ENCODE measurements around the gene CEP57L1. TPM values are rescaled to one million over a fixed set of nuclear protein-coding genes. Genes with fewer than 3 reads are reported as not detected.
"Not testable (repeated sequence)": the region's sequence is repeated elsewhere in the genome, so short reads cannot be mapped to it uniquely, and the experiment has no call there.

CEP57L1 gene
- total and polyA plus RNA-seq, 4 donors, result 8.5 to 21.9 (median 13.4) TPM

DNA sequence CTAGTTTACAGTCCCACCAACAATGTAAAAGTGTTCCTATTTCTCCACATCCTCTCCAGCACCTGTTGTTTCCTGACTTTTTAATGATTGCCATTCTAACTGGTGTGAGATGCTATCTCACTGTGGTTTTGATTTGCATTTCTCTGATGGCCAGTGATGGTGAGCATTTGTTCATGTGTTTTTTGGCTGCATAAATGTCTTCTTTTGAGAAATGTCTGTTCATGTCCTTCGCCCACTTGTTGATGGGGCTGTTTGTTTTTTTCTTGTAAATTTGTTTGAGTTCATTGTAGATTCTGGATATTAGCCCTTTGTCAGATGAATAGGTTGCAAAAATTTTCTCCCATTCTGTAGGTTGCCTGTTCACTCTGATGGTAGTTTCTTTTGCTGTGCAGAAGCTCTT lies 53.4 kb downstream of the CEP57L1 start:
- H3K27ac ChIP-seq (ENCODE audit: low read depth in 1 of 2, low read length in 2 of 2); H3K9me3 ChIP-seq (ENCODE audit: control insufficient read depth, low read length); H3K36me3 ChIP-seq (ENCODE audit: control insufficient read depth in 1 of 2, insufficient read depth in 2 of 2, low read length in 1 of 2); DNase-seq; H3K4me3 ChIP-seq (ENCODE audit: low read length in 2 of 2); H3K4me1 ChIP-seq (ENCODE audit: control insufficient read depth in 1 of 2, insufficient read depth in 2 of 2, low read length in 2 of 2); intact Hi-C loops (cut with DNase I); H3K27me3 ChIP-seq (ENCODE audit: control insufficient read depth in 1 of 2, insufficient read depth in 2 of 2, low read length in 1 of 2); ATAC-seq (ENCODE audit: low FRiP score): not testable (repeated sequence)
- WGBS, 2 donors, result 94 to 100% methylated on average over 1 of the region's 1 CpG

DNA sequence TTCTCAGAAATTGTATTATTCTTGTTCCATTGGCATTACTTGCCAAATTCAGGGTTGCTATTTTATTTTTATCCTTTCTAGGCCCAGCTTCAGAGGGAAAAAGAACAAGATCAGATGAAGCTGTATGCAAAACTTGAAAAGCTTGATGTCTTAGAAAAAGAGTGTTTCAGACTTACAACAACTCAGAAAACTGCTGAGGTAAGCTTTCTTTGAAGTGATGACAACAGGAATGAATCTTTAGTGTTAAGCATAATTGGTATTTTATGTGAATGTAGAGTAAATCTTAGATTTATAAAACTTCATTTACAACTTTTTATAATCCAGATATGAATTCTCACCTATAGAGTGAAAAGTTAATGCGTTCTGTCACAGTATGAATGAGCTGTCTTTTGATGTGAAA lies 58.4 kb downstream of the CEP57L1 start:
- H3K36me3 ChIP-seq (ENCODE audit: control insufficient read depth in 1 of 2, insufficient read depth in 2 of 2, low read length in 1 of 2), result peaks cover 0 to 2% of the 10 kb centered on the region in 2 donors
- no peaks in the 10 kb centered on the region for H3K9me3 ChIP-seq (ENCODE audit: control insufficient read depth, low read length)
- no peak overlapping the region for H3K4me3 ChIP-seq (ENCODE audit: low read length in 2 of 2)
- no peak for DNase-seq
- H3K27me3 ChIP-seq (ENCODE audit: control insufficient read depth in 1 of 2, insufficient read depth in 2 of 2, low read length in 1 of 2), result no peaks in the 10 kb centered on the region
- no peak overlapping the region for H3K27ac ChIP-seq (ENCODE audit: low read depth in 1 of 2, low read length in 2 of 2)
- intact Hi-C loops (cut with DNase I), result no loop called here
- ATAC-seq (ENCODE audit: low FRiP score), result no peak
- H3K4me1 ChIP-seq (ENCODE audit: control insufficient read depth in 1 of 2, insufficient read depth in 2 of 2, low read length in 2 of 2), result no peaks in the 10 kb centered on the region
- 98% methylated on average over 1 of the region's 1 CpG for WGBS, 2 donors

- Histone ChIP-seq H3K4me1 (ENCODE audit: control insufficient read depth in 1 of 2, insufficient read depth in 2 of 2, low read length in 2 of 2) (no peaks in the 10 kb centered on the region), H3K36me3 (ENCODE audit: control insufficient read depth in 1 of 2, insufficient read depth in 2 of 2, low read length in 1 of 2) (no peaks in the 10 kb centered on the region), H3K4me3 (ENCODE audit: low read length in 2 of 2) (no peak overlapping the region), H3K9me3 (ENCODE audit: control insufficient read depth, low read length) (no peaks in the 10 kb centered on the region), H3K27ac (ENCODE audit: low read depth in 1 of 2, low read length in 2 of 2) (no peak overlapping the region), H3K27me3 (ENCODE audit: control insufficient read depth in 1 of 2, insufficient read depth in 2 of 2, low read length in 1 of 2) (no peaks in the 10 kb centered on the region)
- no peak for ATAC-seq (ENCODE audit: low FRiP score)
- DNase-seq, result no peak
- intact Hi-C loops (cut with DNase I), result no loop called here
Measured at GRCh38 chr6:109164331-109164730, 69.0 kb downstream of the CEP57L1 start.

DNA sequence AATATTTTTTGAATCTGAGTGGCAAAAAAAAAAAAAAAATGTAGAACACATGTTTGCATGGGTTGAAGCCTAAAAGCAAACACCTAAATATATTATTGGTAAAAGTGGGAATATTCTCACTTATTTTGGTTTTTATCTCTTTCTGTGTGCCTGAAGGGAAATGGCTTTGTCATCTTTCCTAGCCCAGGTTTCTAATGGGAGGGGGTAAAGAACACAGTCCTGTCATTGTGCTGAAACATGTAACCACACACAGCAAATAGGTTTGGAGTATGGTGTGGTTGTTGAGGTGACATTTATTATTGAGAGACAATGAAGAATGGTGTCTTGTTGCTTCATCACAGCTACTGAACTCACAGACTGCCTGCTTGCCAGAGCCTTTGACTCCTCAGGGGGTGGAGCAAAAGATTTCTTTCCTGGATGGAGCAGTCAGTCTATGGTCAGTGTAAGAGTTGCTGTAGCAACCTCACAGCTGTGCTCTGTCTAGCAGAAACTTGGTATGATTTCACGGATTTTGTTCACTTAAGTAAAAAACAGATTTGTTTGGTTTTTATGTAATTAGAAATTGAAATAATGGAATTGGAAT lies 70.2 kb downstream of the CEP57L1 start:
- Histone ChIP-seq H3K27me3 (ENCODE audit: control insufficient read depth in 1 of 2, insufficient read depth in 2 of 2, low read length in 1 of 2) (no peaks in the 10 kb centered on the region), H3K27ac (ENCODE audit: low read depth in 1 of 2, low read length in 2 of 2) (no peak overlapping the region), H3K4me3 (ENCODE audit: low read length in 2 of 2) (no peak overlapping the region), H3K9me3 (ENCODE audit: control insufficient read depth, low read length) (no peaks in the 10 kb centered on the region), H3K36me3 (ENCODE audit: control insufficient read depth in 1 of 2, insufficient read depth in 2 of 2, low read length in 1 of 2) (no peaks in the 10 kb centered on the region), H3K4me1 (ENCODE audit: control insufficient read depth in 1 of 2, insufficient read depth in 2 of 2, low read length in 2 of 2) (no peaks in the 10 kb centered on the region)
- WGBS, 2 donors, result 28 to 31% methylated on average over 1 of the region's 1 CpG
- DNase-seq, result no peak
- ATAC-seq (ENCODE audit: low FRiP score), result no peak
- intact Hi-C loops (cut with DNase I), result no loop called here

GRCh38 chr6:109166673-109167072 lies 71.4 kb downstream of the CEP57L1 start:
- DNase-seq (no peak), ATAC-seq (ENCODE audit: low FRiP score) (no peak)
- no peaks in the 10 kb centered on the region for H3K36me3 ChIP-seq (ENCODE audit: control insufficient read depth in 1 of 2, insufficient read depth in 2 of 2, low read length in 1 of 2)
- no peaks in the 10 kb centered on the region for H3K9me3 ChIP-seq (ENCODE audit: control insufficient read depth, low read length)
- intact Hi-C loops (cut with DNase I), result no loop called here
- H3K27ac ChIP-seq (ENCODE audit: low read depth in 1 of 2, low read length in 2 of 2), result no peak overlapping the region
- H3K4me1 ChIP-seq (ENCODE audit: control insufficient read depth in 1 of 2, insufficient read depth in 2 of 2, low read length in 2 of 2), result no peaks in the 10 kb centered on the region
- H3K4me3 ChIP-seq (ENCODE audit: low read length in 2 of 2), result no peak overlapping the region
- H3K27me3 ChIP-seq (ENCODE audit: control insufficient read depth in 1 of 2, insufficient read depth in 2 of 2, low read length in 1 of 2), result no peaks in the 10 kb centered on the region
- WGBS, 2 donors, result 96 to 97% methylated on average over 3 of the region's 3 CpGs

- 95 to 96% methylated on average over 4 of the region's 4 CpGs for WGBS, 2 donors
- ATAC-seq (ENCODE audit: low FRiP score), result no peak
- no peaks in the 10 kb centered on the region for H3K4me1 ChIP-seq (ENCODE audit: control insufficient read depth in 1 of 2, insufficient read depth in 2 of 2, low read length in 2 of 2)
- H3K36me3 ChIP-seq (ENCODE audit: control insufficient read depth in 1 of 2, insufficient read depth in 2 of 2, low read length in 1 of 2), result no peaks in the 10 kb centered on the region
- no peak overlapping the region for H3K27ac ChIP-seq (ENCODE audit: low read depth in 1 of 2, low read length in 2 of 2)
- intact Hi-C loops (cut with DNase I), result no loop called here
- no peak overlapping the region for H3K4me3 ChIP-seq (ENCODE audit: low read length in 2 of 2)
- H3K27me3 ChIP-seq (ENCODE audit: control insufficient read depth in 1 of 2, insufficient read depth in 2 of 2, low read length in 1 of 2), result no peaks in the 10 kb centered on the region
- DNase-seq, result no peak
- no peaks in the 10 kb centered on the region for H3K9me3 ChIP-seq (ENCODE audit: control insufficient read depth, low read length)
Measured at GRCh38 chr6:109167562-109167961, 72.3 kb downstream of the CEP57L1 start.

DNA sequence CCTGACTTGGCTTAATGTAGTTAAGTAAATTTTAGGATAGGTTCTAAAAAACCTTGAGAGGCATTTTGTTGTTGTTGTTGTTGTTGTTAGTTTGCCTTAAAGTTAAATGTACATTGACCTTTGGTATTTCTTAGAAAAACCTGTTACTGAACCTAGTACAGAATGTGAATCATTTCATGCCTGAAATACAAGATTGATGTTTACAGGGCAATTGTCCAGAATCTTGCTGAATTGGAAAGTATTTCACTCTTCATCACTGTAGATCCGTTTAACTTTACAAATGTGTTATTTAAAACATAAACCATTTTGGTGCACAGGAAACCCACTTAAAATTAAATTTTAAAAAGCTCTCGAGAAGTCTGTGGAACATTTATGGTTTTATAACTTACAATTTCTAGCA lies 75.0 kb downstream of the CEP57L1 start:
- intact Hi-C loops (cut with DNase I), result no loop called here
- no peaks in the 10 kb centered on the region for H3K4me1 ChIP-seq (ENCODE audit: control insufficient read depth in 1 of 2, insufficient read depth in 2 of 2, low read length in 2 of 2)
- H3K9me3 ChIP-seq (ENCODE audit: control insufficient read depth, low read length), result no peaks in the 10 kb centered on the region
- 11 to 14% methylated on average over 2 of the region's 2 CpGs for WGBS, 2 donors
- no peaks in the 10 kb centered on the region for H3K27me3 ChIP-seq (ENCODE audit: control insufficient read depth in 1 of 2, insufficient read depth in 2 of 2, low read length in 1 of 2)
- H3K36me3 ChIP-seq (ENCODE audit: control insufficient read depth in 1 of 2, insufficient read depth in 2 of 2, low read length in 1 of 2), result no peaks in the 10 kb centered on the region
- no peak overlapping the region for H3K4me3 ChIP-seq (ENCODE audit: low read length in 2 of 2)
- no peak overlapping the region for H3K27ac ChIP-seq (ENCODE audit: low read depth in 1 of 2, low read length in 2 of 2)
- no peak for DNase-seq
- ATAC-seq (ENCODE audit: low FRiP score), result no peak

- Histone ChIP-seq H3K9me3 (ENCODE audit: control insufficient read depth, low read length) (no peaks in the 10 kb centered on the region), H3K36me3 (ENCODE audit: control insufficient read depth in 1 of 2, insufficient read depth in 2 of 2, low read length in 1 of 2) (no peaks in the 10 kb centered on the region), H3K4me1 (ENCODE audit: control insufficient read depth in 1 of 2, insufficient read depth in 2 of 2, low read length in 2 of 2) (no peaks in the 10 kb centered on the region), H3K27me3 (ENCODE audit: control insufficient read depth in 1 of 2, insufficient read depth in 2 of 2, low read length in 1 of 2) (no peaks in the 10 kb centered on the region), H3K4me3 (ENCODE audit: low read length in 2 of 2) (no peak overlapping the region), H3K27ac (ENCODE audit: low read depth in 1 of 2, low read length in 2 of 2) (no peak overlapping the region)
- WGBS, 2 donors, result 90 to 94% methylated on average over 2 of the region's 2 CpGs
- no peak for DNase-seq
- ATAC-seq (ENCODE audit: low FRiP score), result no peak
- intact Hi-C loops (cut with DNase I), result no loop called here
Measured at GRCh38 chr6:109172101-109172746, 76.9 kb downstream of the CEP57L1 start.

DNA sequence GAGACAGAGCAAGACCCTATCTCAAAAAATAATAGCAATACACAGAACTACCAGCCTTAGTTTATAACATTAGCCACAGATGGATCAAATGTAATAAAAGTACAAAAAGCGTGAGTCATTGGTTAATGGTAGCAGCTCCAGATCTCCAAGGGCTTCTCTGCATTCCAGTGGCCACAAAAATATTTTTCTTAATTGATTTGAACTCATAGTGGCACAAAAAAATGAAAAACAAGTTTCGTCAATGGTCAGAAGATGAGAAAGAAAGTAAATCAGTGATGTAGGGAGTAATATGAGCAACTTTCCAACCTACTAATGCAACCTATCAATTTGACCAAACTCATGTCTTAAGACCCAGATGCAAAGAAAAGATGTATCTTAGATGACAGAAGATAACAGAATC lies 79.6 kb downstream of the CEP57L1 start:
- 97% methylated on average over 2 of the region's 2 CpGs for WGBS, 2 donors
- intact Hi-C loops (cut with DNase I), result no loop called here
- ATAC-seq (ENCODE audit: low FRiP score) (no peak), DNase-seq (no peak)
- Histone ChIP-seq H3K9me3 (ENCODE audit: control insufficient read depth, low read length) (no peaks in the 10 kb centered on the region), H3K27me3 (ENCODE audit: control insufficient read depth in 1 of 2, insufficient read depth in 2 of 2, low read length in 1 of 2) (no peaks in the 10 kb centered on the region), H3K4me1 (ENCODE audit: control insufficient read depth in 1 of 2, insufficient read depth in 2 of 2, low read length in 2 of 2) (no peaks in the 10 kb centered on the region), H3K4me3 (ENCODE audit: low read length in 2 of 2) (no peak overlapping the region), H3K27ac (ENCODE audit: low read depth in 1 of 2, low read length in 2 of 2) (no peak overlapping the region), H3K36me3 (ENCODE audit: control insufficient read depth in 1 of 2, insufficient read depth in 2 of 2, low read length in 1 of 2) (no peaks in the 10 kb centered on the region)

Data from aorta (tissue), 5 donors.